NCI-H524 (cell line): ENCODE data around the gene B9D2.
"Not testable (repeated sequence)": the region's sequence is repeated elsewhere in the genome, so short reads cannot be mapped to it uniquely, and the experiment has no call there.

ENCODE experiments used
- DNase-seq, 2 experiments: peaks; one replicate each; lab custom pipeline; 2025; lab: John Stamatoyannopoulos, UW

Gene B9D2

DNA sequence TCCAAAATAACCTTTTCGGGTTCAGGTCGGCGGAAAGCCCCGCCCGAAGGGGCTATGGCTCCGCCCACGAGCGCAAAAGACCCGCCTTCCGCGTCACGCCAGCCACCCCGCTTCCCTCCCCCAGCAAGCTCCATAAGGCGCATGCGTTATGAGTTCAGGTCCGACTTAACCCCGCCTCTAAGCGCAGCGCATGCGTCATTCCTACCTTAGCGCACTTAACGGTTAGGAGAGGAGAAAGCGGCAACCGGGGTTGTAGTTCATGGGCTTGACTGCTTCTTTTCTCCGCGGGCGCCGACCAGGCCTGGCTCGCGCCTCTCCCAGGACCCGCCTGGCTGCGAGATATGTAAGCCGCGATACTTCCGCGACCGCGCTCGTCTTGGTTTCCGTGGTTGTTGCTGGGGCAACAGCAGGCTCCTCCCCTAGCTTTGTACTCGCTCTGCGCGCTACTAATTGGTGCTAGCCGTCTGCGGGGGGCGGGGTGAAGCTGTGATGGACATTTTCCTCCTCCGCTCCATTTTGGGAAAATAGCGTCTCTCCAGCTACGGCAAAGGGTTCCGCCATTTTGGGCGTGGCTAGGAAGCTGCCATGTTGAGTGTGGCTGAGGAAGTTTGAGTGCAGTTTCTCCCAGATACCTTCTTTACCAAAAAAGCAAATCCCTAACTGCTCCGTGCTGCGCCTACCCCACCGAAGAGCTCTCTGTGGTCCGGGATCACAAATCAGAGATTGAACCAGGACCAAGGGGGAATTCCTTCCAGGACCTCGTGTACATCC lies at the start of gene B9D2:
TSS of gene B9D2 (minus strand) at position 397 of the 771 bp plus-strand sequence. CDS start 630 bp downstream, outside the sequence.
- peak; percentile 98 to 99 for DNase-seq

- DNase-seq = no peak
Observed at GRCh38 chr19:41412953-41413352, 49.0 kb upstream of the B9D2 start.

- DNase-seq = no peak
Observed at GRCh38 chr19:41411968-41412265, 48.0 kb upstream of the B9D2 start.

DNA sequence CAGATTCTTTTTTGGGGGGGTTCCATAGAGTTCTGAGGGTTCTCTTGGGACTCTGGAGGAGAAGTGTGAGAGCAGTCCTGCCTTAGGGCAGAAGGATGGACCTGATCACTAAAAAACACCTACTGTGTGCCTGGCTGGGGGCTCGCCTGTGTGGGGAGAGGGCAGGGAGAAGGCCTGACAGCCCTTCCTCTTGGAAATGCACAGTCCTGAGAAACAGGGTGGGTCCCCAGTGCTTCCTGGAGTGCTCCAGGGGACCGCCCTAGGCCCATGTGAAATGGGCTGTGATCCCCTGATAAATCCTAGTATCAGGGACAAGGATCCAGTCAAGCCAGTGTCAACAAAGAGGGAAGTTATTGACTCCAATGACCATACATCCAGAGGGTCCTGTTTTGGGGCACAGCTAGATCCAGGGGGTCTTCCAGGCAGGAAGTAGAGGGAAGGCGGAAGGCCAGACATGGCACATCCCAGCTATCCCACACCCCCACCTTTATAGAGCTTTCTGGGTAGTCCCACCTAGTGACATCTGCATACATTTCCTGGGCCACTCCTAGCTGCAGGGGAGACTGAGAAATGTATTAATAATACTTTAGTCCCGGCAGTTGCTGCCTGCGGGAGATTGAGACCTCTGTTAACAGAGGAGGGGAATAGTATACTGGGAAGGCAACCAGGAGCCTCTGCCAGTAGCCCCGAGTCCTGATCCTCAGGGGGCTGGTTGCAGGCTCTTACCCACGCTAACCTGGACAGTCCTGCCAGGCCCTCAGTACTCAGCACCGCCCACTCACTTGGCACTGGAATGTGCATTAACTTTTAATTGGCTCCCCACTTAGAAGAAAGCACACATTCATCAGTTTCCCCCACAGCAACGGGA lies 47.4 kb upstream of the B9D2 start:
- DNase-seq = no peak

GRCh38 chr19:41410336-41411054 lies 46.5 kb upstream of the B9D2 start:
- DNase-seq = no peak

DNA sequence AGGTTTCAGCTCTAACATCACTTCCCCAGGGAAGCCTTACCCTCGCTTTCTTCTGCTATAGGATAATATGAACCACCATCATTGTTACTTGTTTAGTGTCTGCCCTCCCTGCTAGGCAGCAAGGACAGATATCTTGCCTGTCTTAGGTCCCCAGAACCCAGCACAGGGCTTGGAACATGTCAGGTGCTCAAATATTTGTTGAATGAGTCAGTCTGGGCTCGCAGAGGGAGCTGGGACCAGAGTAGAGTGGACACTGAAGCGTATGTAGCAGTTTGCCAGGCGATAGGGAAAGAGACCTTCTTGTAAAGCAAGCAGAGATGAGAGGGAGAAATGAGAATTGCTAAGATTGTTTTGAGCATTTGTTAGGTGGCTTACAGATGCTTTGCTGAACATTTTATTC lies 45.3 kb upstream of the B9D2 start:
- no peak for DNase-seq

DNA sequence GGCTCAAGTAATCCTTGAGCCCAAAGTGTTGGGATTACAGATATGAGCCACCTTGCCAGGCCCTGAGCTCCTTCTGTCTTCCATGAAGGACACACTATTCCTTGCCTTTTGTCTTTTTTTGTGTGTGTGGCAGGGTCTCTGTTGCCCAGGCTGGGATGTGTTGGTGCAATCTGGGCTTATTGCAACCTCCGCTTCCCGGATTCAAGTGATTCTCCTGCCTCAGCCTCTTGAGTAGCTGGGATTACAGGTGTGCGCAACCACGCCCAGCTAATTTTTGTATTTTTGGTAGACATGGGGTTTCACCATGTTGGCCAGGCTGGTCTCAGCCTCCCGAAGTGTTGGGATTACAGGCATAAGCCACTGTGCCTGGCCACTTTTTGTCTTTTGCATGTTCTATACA lies 44.9 kb upstream of the B9D2 start:
- not testable (repeated sequence) for DNase-seq

DNA sequence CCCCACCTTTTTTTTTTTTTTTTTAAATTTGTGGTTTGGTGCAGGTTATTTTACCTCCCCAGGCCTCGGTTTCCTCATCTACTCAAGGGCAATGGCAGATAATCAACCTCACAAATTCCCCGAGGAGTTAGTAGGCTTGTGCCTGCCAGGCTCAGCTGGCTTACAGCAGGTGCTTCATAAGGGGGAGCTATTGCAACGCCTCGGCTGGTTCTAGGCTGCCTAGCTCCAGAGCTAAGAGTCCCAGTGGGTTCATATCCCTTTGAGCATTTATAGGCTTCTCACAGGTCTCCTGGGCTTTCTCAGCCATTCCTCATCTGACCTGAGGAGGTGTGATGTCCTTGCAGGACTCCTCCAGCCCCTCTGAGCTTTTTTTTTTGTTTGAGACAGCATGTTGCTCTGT lies 44.3 kb upstream of the B9D2 start:
- no peak for DNase-seq

DNA sequence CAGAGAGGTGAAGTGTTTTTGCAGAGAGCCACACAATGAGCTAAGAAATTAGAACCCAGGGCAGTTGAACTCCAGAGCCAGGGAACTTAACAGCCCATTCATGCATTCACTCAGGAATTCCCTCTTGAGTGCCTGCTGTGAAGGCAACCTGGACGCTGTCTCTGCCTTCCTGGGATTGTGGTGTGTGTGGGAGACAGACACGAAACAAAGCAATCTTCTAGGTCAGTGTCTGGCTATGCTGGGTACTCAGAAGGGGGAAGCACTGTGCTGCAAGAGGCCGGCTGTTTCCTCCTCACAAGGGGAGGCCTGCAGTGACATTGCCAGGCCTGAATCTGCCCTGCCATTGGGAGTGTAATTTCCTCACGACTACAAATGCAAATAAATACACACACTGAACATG lies 43.3 kb upstream of the B9D2 start:
- no peak for DNase-seq

DNA sequence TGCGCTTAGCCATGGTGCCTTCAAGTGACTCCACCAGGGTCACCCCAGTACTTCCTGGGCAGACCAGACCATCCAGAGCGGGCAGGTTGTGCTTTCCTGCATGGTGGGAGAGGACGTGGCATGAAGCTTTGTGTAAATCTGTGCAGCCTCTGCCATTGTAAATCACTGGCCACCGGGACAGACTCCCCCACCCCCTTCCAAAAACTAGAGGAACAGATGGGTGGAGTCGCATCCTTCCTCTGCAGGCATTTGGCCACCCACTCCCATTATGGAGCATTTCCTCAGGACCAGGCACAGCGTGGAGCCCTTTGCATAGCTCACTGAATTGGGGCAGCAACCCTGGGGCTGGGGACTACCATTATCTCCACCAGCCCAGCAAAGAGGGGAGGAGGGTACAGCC lies 41.8 kb upstream of the B9D2 start:
- DNase-seq = no peak

DNA sequence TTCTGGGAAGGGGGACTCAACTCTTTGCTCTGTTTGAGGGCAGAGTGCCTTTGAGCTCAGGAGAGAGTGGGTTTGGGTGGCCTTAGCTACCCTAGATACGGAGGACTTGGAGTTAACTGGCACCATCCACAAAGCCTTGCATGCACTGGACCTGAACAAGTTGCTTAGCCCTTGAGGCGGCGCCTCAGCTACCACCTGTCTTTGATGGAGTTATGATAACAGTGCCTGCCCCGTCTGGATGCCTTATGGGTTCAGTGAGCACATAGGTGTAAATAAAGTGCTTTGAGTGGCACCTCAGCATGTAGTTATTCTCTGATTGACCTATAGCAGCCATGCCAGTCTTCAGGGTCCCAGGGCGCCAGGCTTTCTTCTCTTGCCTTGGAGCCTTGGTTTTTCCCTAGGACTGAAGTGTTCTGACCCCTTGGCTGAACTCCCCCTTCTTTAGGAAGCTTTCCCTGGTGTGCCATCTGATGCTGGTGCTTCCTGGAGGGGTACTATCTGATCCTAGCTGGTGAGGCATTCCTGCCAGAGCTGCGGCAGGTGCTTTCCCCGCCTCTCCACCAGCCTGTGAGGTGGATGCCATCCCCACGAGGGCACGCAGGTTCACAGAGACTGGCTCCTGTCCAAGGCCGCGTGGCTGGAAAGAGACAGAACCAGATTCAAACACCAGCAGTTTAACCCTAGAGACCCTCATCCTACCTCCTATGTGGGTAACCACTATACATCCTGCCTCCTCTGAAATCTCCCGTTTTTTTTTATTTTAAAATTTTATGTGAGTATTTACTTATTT lies 39.4 kb upstream of the B9D2 start:
- no peak for DNase-seq

GRCh38 chr19:41402010-41402409 lies 38.1 kb upstream of the B9D2 start:
- DNase-seq = no peak

DNA sequence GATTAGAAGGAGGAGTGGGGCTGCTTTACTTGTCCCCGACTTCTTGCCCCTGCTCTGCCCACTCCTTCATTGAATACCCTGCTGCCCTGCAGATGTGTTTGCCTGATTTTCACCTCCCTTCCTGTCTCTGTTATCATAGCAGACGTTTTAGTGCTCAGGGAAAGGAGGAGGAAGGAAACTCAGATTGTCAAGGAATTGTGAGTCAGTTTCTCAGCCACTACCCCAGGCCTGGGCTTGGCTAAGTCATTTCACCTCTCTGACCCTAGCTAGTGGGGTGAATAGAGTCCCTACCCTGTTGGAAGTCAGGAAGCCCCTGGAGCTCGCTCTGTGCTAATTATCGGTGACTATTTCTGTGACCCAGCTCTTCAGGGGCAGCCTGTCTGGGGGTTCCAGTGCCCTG lies 37.5 kb upstream of the B9D2 start:
- no peak for DNase-seq

DNA sequence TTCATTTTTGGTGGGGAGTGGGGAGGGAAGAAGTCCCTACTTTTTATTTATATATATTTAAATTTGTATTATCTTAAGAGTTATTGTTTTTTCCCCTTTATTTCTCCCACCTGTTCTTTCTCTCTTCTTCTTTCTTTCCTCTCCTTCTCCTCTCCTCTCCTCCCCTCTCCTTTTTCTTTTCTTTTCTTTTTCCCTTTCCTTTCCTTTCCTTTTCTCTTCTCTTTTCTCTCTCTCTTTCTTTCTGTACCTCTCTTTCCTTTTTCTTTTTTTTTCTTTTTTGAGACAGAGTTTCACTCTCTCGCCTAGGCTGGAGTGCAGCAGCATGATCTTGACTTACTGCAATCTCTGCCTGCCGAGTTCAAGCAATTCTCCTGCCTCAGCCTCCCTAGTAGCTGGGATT lies 35.6 kb upstream of the B9D2 start:
- DNase-seq = no peak

GRCh38 chr19:41399091-41399490 lies 35.1 kb upstream of the B9D2 start:
- DNase-seq = no peak

- no peak for DNase-seq
Observed at GRCh38 chr19:41398598-41398997, 34.6 kb upstream of the B9D2 start.

GRCh38 chr19:41398050-41398418 lies 34.1 kb upstream of the B9D2 start:
- no peak for DNase-seq

DNA sequence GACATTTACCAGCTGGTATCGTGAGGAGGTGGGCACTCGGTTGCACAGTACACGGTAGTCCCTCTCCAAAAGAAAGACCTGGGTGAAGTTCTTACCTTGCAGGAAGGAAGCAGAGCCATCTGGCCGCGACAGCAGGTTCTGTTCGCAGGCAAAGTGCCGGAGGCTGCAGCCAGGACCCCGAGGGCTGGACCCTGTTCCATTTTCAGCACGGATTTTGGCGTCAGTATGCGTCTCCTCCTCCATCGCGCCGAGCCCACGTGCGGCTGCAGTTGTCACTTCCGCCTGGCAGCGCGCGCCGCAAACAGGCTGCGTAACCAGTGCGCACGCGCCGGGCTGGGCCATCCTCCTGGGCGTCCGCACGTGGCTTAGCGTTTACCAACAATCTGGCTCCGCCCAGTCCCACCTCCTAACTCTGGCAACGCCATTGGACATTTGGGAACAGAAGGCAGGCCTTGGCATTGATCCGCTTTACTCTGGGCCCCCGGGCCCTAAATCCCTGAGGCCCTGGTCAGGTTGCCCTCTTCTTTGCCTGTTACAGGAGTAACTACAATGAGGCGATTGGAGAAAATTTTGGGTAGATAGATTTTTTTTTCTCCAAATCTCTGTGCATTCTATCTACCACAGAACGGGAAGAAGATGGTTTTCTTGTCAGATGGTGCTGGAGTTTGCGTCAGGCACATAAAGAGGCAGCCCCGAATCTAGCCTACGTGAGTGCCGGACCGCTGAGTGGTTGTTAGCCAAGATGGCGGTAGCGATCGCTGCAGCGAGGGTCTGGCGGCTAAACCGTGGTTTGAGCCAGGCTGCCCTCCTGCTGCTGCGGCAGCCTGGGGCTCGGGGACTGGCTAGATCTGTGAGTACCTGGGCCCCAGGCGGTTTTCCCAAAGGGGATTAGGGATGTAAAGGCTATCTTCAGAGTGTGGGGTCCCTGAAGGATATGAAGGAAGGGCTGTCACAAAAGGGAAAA lies 33.4 kb upstream of the B9D2 start, which contains the start of the genes BCKDHA and EXOSC5:
TSS of gene BCKDHA (plus strand) at position 733 of the 964 bp plus-strand sequence. CDS start at position 743, 10 bp downstream.
TSS of gene EXOSC5 (minus strand) at position 274 of the 964 bp plus-strand sequence. CDS start at position 243, 31 bp downstream.
- DNase-seq = peak; percentile 99 to 100

DNA sequence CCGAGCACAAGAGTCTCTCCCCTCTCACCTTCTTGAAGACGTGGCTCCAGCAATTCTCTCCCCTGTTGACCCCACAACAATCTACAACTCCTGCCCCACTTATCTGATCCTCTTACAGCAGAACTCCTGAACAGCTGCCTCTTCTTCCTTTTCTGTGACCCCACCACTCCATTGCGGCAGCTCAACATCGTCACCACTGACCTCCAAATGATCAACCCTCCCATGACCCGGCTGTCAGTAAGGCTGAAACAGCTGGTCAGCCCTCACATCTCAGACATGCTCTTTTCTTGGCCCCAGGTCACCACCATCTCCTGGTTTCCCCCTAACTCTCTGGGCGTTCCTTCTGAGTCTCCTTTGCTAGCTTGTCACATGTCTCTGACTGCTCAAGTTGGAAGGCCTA lies 31.4 kb upstream of the B9D2 start:
- DNase-seq = no peak

GRCh38 chr19:41392775-41393174 lies 28.8 kb upstream of the B9D2 start:
- no peak for DNase-seq

DNA sequence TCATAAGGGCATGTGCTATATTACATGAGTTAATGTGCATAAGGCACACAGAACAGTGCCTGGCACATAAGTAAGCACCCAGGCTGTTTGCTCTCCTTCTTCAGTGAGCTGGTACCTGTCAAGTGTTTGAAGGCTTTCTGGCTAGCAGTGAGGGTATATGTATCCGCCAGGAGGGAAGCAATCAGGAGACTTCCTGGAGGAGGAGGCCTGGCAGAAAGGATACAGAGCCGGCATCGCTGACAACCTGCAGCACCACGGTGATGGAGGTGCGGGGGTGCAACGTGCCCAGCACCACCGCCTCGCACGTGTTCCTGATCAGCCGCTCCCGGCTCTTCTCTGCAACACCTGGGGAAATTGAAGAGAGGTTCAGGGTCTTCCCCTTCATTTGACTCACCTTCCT lies 27.7 kb upstream of the B9D2 start:
- DNase-seq = no peak
